Fibroblast of lung (primary cell): Measurements from ENCODE around the gene LMF1.

Source experiments
- EZH2 ChIP-seq: IDR thresholded peaks from 2 replicates; pipeline ENCODE4 v1.5.1; 2012; ENCODE audit warnings: low read length, control low read depth, mild to moderate bottlenecking; ENCODE audit errors: missing control alignments
- TF ChIP-seq, protein P1 (sequence below), 2 donors: IDR thresholded peaks in 1 of 2; conservative IDR thresholded peaks in 1 of 2; 1 replicate in 1 of 2; 2 replicates in 1 of 2; pipeline ENCODE4 v1.5.1; 2011 to 2012; ENCODE audit warnings: low read length in 2 of 2, control low read depth in 1 of 2, inconsistent platforms in 1 of 2, low read depth in 1 of 2, mild to moderate bottlenecking in 1 of 2

DNA sequence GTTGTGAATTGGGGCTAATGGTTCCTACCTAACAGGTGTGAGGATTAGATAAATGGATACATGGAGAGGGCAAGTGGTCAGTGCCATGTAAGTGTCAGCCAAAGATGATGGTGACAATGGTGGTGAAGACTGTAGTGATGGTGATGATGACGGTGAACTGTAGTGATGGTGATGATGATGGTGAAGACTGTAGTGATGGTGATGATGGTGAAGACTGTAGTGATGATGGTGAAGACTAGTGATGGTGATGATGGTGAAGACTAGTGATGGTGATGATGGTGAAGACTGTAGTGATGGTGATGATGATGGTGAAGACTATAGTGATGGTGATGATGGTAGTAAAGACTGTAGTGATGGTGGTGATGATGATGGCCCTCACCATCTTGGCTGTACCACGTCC, 152.2 kb downstream of the LMF1 start:
- TF ChIP-seq, protein P1, sequence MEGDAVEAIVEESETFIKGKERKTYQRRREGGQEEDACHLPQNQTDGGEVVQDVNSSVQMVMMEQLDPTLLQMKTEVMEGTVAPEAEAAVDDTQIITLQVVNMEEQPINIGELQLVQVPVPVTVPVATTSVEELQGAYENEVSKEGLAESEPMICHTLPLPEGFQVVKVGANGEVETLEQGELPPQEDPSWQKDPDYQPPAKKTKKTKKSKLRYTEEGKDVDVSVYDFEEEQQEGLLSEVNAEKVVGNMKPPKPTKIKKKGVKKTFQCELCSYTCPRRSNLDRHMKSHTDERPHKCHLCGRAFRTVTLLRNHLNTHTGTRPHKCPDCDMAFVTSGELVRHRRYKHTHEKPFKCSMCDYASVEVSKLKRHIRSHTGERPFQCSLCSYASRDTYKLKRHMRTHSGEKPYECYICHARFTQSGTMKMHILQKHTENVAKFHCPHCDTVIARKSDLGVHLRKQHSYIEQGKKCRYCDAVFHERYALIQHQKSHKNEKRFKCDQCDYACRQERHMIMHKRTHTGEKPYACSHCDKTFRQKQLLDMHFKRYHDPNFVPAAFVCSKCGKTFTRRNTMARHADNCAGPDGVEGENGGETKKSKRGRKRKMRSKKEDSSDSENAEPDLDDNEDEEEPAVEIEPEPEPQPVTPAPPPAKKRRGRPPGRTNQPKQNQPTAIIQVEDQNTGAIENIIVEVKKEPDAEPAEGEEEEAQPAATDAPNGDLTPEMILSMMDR (conservative IDR thresholded peaks at IDR 0.05 in 1 of 2, IDR thresholded peaks at IDR 0.05 in 1 of 2; ENCODE audit: low read depth in 1 of 2, low read length in 2 of 2), result no peak
- no peak for TF ChIP-seq EZH2
